Mesodermal cell (in vitro differentiated cells): Measurements from ENCODE around the gene GPC1.

Experiments
- H3K27ac ChIP-seq: 2 replicates; pipeline ENCODE4 v1.7.0; 2013; ENCODE audit warnings: mild to moderate bottlenecking, low read depth, low read length, moderate library complexity; ENCODE audit not compliant: severe bottlenecking
- H3K36me3 ChIP-seq: 2 replicates; pipeline ENCODE4 v1.7.1; 2013; ENCODE audit warnings: mild to moderate bottlenecking, low read length, moderate library complexity; ENCODE audit not compliant: control insufficient read depth, insufficient read depth
- H3K4me1 ChIP-seq: one replicate; pipeline ENCODE4 v1.7.1; 2013; ENCODE audit warnings: mild to moderate bottlenecking, low read length; ENCODE audit not compliant: insufficient read depth, control insufficient read depth, poor library complexity, severe bottlenecking
- H3K4me3 ChIP-seq: 2 replicates; pipeline ENCODE4 v1.7.0; 2013; ENCODE audit warnings: low read length, control low read depth, mild to moderate bottlenecking; ENCODE audit not compliant: insufficient read depth, poor library complexity, severe bottlenecking; ENCODE audit errors: extremely low read depth
- H3K9me3 ChIP-seq: 2 replicates; pipeline ENCODE4 v1.7.1; 2013; ENCODE audit warnings: mild to moderate bottlenecking, low read length, moderate library complexity; ENCODE audit not compliant: control insufficient read depth
- WGBS, 2 experiments: methylation state at CpG; one replicate each; pipeline ENCODE4 v1.1.5; 2013; ENCODE audit warnings: missing lambda C conversion rate in 2 of 2; ENCODE audit not compliant: insufficient coverage in 2 of 2; 5-methylcytosine and 5-hydroxymethylcytosine counted together

GPC1 gene

GRCh38 chr2:240510513-240511210, 75.2 kb downstream of the GPC1 start:
- 88 to 89% methylated on average over 7 to 10 of the region's 12 CpGs for WGBS, 2 experiments
- no peak overlapping the region for H3K4me3 ChIP-seq

GRCh38 chr2:240511351-240512108, 76.1 kb downstream of the GPC1 start:
- H3K36me3 ChIP-seq = no peaks in the 10 kb centered on the region
- H3K27ac ChIP-seq = no peak overlapping the region
- 91 to 93% methylated on average over 29 to 31 of the region's 31 CpGs for WGBS, 2 experiments
- no peaks in the 10 kb centered on the region for H3K4me1 ChIP-seq
- H3K4me3 ChIP-seq = no peak overlapping the region
- no peaks in the 10 kb centered on the region for H3K9me3 ChIP-seq

More at GRCh38 chr2:240510513-240511210, 75.2 kb downstream of the GPC1 start:
- Histone ChIP-seq H3K36me3 (no peaks in the 10 kb centered on the region), H3K4me1 (no peaks in the 10 kb centered on the region), H3K27ac (no peak overlapping the region), H3K9me3 (no peaks in the 10 kb centered on the region)

GRCh38 chr2:240512109-240512485, 76.6 kb downstream of the GPC1 start:
- Histone ChIP-seq H3K27ac (no peak overlapping the region), H3K36me3 (no peaks in the 10 kb centered on the region), H3K4me1 (no peaks in the 10 kb centered on the region), H3K4me3 (no peak overlapping the region), H3K9me3 (no peaks in the 10 kb centered on the region)
- 92 to 97% methylated on average over 9 of the region's 11 CpGs for WGBS, 2 experiments

- no peaks in the 10 kb centered on the region for H3K4me1 ChIP-seq
- no peak overlapping the region for H3K4me3 ChIP-seq
- H3K36me3 ChIP-seq = no peaks in the 10 kb centered on the region
- 89 to 90% methylated on average over 11 to 21 of the region's 21 CpGs for WGBS, 2 experiments
- H3K9me3 ChIP-seq = no peaks in the 10 kb centered on the region
- H3K27ac ChIP-seq = no peak overlapping the region
Observed at GRCh38 chr2:240512666-240513535, 77.4 kb downstream of the GPC1 start.

- Histone ChIP-seq H3K36me3 (no peaks in the 10 kb centered on the region), H3K4me1 (no peaks in the 10 kb centered on the region), H3K4me3 (no peak overlapping the region), H3K9me3 (peaks cover 2% of the 10 kb centered on the region), H3K27ac (no peak overlapping the region)
- 23 to 28% methylated on average over 5 to 9 of the region's 13 CpGs for WGBS, 2 experiments
Observed at GRCh38 chr2:240513549-240514287, 78.3 kb downstream of the GPC1 start.

GRCh38 chr2:240514631-240515030, 79.2 kb downstream of the GPC1 start:
- Histone ChIP-seq H3K9me3 (peaks cover 2% of the 10 kb centered on the region), H3K4me3 (no peak overlapping the region), H3K27ac (no peak overlapping the region), H3K36me3 (no peaks in the 10 kb centered on the region), H3K4me1 (no peaks in the 10 kb centered on the region)
- WGBS, 2 experiments = 94 to 100% methylated on average over 2 of the region's 2 CpGs

GRCh38 chr2:240517342-240517741, 81.9 kb downstream of the GPC1 start:
- Histone ChIP-seq H3K36me3 (peaks cover 3% of the 10 kb centered on the region), H3K4me1 (no peaks in the 10 kb centered on the region), H3K4me3 (no peak overlapping the region), H3K9me3 (peaks cover 7% of the 10 kb centered on the region), H3K27ac (no peak overlapping the region)
- 92 to 96% methylated on average over 4 of the region's 4 CpGs for WGBS, 2 experiments
